Omental fat pad (tissue), 4 donors: ENCODE results near the gene CNKSR3. TPM values are rescaled to one million over a fixed set of nuclear protein-coding genes. Genes with fewer than 3 reads are reported as not detected.

Experiments
- ATAC-seq: fragments of 150-250 bp; one replicate; pipeline ENCODE4 v1.9.1; 2016; ENCODE audit warnings: mild to moderate bottlenecking, moderate library complexity; ENCODE audit not compliant: low FRiP score
- DNase-seq: peaks from one replicate; pipeline ENCODE4 v3.0.0-alpha.2; 2019; ENCODE audit warnings: low spot score
- CTCF ChIP-seq, 3 donors: fragments of 450-650 bp; IDR thresholded peaks; one replicate each; pipeline ENCODE4 v1.5.1; 2016 to 2017; ENCODE audit warnings: antibody characterized with exemption in 3 of 3, mild to moderate bottlenecking in 3 of 3, moderate library complexity in 2 of 3
- total RNA-seq, 4 donors: library from RNA; depleted of rRNA; stranded (reverse); fragments of >200 nt; gene quantifications; one replicate each; pipeline ENCODE4 v1.1.0, GENCODE V29; 2016

Gene CNKSR3
- total RNA-seq, 4 donors from 2014 or later, result 3.9 to 13.8 (median 5.5) TPM

GRCh38 chr6:154474648-154475428 lies 35.6 kb downstream of the CNKSR3 start:
- no peak for ATAC-seq
- no peak for TF ChIP-seq CTCF (IDR thresholded peaks at IDR 0.05)
- DNase-seq, result no peak

- no peak for ATAC-seq
These were observed 37.2 kb downstream of the CNKSR3 start for GRCh38 chr6:154473324-154473723.

GRCh38 chr6:154471609-154472362 lies 38.7 kb downstream of the CNKSR3 start:
- no peak for TF ChIP-seq CTCF (IDR thresholded peaks at IDR 0.05)
- ATAC-seq (no peak), DNase-seq (no peak)

More at GRCh38 chr6:154473324-154473723, 37.2 kb downstream of the CNKSR3 start:
- no peak for DNase-seq
- no peak for TF ChIP-seq CTCF (IDR thresholded peaks at IDR 0.05)

GRCh38 chr6:154469306-154469935 lies 41.1 kb downstream of the CNKSR3 start:
- ATAC-seq, result no peak
- no peak for TF ChIP-seq CTCF (IDR thresholded peaks at IDR 0.05)
- DNase-seq, result no peak

GRCh38 chr6:154468760-154469159 lies 41.7 kb downstream of the CNKSR3 start:
- no peak for ATAC-seq
- no peak for TF ChIP-seq CTCF (IDR thresholded peaks at IDR 0.05)
- DNase-seq, result no peak

GRCh38 chr6:154466971-154467679 lies 43.4 kb downstream of the CNKSR3 start:
- no peak for ATAC-seq
- no peak for TF ChIP-seq CTCF (IDR thresholded peaks at IDR 0.05)
- no peak for DNase-seq
